GM13977 (cell line): ENCODE data around the gene SELENOP.

ENCODE experiments used
- DNase-seq: peaks from one replicate; pipeline ENCODE4 v3.0.0; 2012; ENCODE audit warnings: low spot score
- in situ Hi-C: fragments of 300-500 bp; cut with MboI; formaldehyde crosslinking; loops from one replicate; pipeline ENCODE4 v1.12.0; 2022; ENCODE audit warnings: low sequenced_read_pairs, low pct_unique_long_range_greater_than_20kb, mixed read lengths, inconsistent platforms; ENCODE audit not compliant: unreplicated experiment
- TF ChIP-seq, protein P1 (sequence below): IDR thresholded peaks from 2 replicates; pipeline ENCODE4 v1.5.1; 2012; ENCODE audit warnings: mild to moderate bottlenecking, control low read depth; ENCODE audit not compliant: insufficient read depth; ENCODE audit errors: extremely low read depth, missing control alignments

Gene SELENOP

DNA sequence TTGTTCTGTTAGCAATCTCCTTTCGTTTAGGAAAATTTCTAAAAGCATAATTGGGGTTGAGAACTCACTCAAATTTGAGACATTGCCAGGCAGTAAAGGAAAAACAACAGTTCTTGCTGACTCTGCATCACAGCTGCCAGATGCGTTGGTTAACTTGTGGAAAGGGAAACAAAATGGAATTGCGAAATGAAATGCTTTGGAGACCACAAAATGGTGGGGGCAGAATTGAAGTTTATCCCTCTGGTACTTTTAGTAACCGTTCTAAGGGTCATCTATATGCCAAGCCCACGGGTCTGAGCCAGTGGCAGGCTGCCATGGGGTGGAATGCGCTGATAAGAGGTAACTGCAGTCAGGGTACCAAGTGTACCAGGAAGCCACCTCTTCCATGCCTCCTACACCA lies 28.6 kb upstream of the SELENOP start:
- TF ChIP-seq, protein P1, sequence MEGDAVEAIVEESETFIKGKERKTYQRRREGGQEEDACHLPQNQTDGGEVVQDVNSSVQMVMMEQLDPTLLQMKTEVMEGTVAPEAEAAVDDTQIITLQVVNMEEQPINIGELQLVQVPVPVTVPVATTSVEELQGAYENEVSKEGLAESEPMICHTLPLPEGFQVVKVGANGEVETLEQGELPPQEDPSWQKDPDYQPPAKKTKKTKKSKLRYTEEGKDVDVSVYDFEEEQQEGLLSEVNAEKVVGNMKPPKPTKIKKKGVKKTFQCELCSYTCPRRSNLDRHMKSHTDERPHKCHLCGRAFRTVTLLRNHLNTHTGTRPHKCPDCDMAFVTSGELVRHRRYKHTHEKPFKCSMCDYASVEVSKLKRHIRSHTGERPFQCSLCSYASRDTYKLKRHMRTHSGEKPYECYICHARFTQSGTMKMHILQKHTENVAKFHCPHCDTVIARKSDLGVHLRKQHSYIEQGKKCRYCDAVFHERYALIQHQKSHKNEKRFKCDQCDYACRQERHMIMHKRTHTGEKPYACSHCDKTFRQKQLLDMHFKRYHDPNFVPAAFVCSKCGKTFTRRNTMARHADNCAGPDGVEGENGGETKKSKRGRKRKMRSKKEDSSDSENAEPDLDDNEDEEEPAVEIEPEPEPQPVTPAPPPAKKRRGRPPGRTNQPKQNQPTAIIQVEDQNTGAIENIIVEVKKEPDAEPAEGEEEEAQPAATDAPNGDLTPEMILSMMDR, result no peak
- in situ Hi-C loops, result no loop called here
- no peak for DNase-seq

DNA sequence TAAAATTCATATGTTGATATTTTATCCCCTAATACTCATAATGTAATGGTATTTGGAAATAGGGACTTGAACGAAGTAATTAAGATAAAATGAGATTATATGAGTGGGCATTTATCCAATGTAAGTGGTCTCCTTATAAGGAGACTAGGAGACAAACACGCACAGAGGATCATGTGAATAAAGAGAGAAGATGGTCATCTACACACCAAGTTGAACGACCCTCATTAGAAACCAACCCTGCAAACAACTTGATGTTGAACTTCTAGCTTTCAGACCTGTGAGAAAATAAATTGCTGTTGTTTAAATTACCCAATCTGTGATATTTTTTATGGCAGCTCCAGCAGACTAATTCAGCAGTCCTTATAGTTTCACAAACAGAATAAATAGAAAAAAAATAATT lies 27.5 kb upstream of the SELENOP start:
- no peak for DNase-seq
- in situ Hi-C loops, result no loop called here
- TF ChIP-seq, protein P1, result no peak

DNA sequence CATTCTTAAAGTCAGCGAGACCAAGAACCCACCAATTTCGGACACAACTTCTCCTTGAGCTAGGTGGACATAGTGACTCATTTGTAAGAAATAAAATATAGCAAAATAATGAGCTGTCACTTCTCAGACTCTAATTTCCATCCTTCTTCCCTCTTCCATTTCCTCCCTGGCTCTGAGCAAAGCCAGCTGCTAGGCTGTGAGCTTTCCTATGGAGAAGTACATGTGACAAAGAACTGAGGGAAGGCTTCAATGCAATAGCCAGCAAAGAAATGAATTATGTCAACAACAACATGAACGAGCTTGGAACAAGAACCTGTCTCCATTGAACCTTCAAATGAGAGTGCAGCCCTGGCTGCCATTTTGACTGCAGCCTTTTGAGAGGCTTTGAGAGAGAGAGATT lies 25.9 kb upstream of the SELENOP start:
- TF ChIP-seq, protein P1, result no peak
- DNase-seq, result no peak
- in situ Hi-C loops, result no loop called here

DNA sequence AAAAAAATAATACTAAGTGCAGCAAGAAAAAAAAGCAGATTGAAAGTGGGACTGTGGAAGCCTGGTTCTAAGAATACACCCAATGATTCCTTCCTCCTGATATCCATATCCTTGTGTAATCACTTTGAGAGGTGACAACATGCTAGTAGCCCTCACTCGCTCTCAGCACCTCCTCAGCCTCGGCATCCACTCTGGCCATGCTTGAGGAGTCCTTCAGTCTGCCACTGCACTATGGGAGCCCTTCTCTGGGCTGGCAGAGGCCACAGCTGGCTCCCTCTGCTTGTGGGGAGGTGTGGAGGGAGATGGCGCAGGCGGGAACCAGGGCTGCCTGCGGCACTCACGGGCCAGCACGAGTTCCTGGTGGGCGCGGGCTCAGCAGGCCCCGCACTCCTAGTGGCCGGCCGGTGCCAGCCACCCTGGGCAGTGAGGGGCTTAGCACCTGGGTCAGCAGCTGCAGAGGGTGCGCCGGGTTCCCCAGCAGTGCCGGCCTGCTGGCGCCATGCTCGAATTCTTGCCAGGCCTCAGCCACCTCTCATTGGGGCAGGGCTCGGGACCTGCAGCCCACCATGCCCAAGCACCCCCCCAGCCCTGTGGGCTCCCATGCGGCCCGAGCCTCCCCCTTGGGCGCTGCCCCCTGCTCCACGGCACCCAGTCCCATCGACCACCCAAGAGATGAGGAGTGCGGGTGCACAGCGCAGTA lies 24.5 kb upstream of the SELENOP start:
- DNase-seq, result no peak
- in situ Hi-C loops, result no loop called here
- TF ChIP-seq, protein P1, result no peak

GRCh38 chr5:42832060-42832459 lies 20.4 kb upstream of the SELENOP start:
- TF ChIP-seq, protein P1, result no peak
- DNase-seq, result no peak
- in situ Hi-C loops, result no loop called here

GRCh38 chr5:42830924-42831323 lies 19.2 kb upstream of the SELENOP start:
- TF ChIP-seq, protein P1, result no peak
- in situ Hi-C loops, result no loop called here
- no peak for DNase-seq
